Stimulated activated CD8-positive, alpha-beta memory T cell treated with anti-CD3 and anti-CD28 coated beads, Interleukin-4, amount 100 ng/mL, for 48 hours (primary cell): ENCODE results near the gene SPATS1.

ENCODE experiments used
- DNase-seq: peaks from one replicate; pipeline ENCODE4 v3.0.0-alpha.2; 2020

The SPATS1 gene, protein sequence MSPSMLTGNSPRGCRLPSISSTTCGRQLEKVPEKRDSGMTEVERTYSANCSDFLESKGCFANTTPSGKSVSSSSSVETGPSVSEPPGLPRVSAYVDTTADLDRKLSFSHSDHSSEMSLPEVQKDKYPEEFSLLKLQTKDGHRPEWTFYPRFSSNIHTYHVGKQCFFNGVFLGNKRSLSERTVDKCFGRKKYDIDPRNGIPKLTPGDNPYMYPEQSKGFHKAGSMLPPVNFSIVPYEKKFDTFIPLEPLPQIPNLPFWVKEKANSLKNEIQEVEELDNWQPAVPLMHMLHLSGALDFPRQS

DNA sequence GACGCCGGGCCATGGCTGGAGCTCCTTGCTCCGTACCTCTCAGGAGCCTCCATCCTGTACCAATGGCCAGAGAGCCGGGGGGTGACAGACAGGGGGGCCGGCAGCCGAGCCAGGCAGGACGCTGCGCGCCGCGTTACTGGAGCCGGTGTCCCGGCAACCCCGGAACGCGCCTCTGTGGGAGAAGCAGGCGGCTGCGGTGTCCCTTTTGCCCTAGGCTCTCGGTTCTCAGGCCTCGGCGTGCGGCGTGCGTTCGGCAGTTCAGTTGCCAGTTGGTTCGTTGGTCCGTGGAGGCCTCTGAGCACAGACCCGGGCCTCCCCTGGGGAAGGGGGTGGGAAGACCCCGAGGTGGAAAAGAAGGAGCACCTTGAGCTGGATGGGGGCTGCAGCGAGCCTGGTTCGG, at the start of gene SPATS1:
Gene SPATS1, plus strand, starts transcription at position 162 of the 400 bp plus-strand sequence. CDS start 446 bp downstream, outside the sequence.
- DNase-seq, result peak; percentile 27

- DNase-seq, result no peak
Observed at GRCh38 chr6:44292661-44293365, 49.6 kb upstream of the SPATS1 start.

DNA sequence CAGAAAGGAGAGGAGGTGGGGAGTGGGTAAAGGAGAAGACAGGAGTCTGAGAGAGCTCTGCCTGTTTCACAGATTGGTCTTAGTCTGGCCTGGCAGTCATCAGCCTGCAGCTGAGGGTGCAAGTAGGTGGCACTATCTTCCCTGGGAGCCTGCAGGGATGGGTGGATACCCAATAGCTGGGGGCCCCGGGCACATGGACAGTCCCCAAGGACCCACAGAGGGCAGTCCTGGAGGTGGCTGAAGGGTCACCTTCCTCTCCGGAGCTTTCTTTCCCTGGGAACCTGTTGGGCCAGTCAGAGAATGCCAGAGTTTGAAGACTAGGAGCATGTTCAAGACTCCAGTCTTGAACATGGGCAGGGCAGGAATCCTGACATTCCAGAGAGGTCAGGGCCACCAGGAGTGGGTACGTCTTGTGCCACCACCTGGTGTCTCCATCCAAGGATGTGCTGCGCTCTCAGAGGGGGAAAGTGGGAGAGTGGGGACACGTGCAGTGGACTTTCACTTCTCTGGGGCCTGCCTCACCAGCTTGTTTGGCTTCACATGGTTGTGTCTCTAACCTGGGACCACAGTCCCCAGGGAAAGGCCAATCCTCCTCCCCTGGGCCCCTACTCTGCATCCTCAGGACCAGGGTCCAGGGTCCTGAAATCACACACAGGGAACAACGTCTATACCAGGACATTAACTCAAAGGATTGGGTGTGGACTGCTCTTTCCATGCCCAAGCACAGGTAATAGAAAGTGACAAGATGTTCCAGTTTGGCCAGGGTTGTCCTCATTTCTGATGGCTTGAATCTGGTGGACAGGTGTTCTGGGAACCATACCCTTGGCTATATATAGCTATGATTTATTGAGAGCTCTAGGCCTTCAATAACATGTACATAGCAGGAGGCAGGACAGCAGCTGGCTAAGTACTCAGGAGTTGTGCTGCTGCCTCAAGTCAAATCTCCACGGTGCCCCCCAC, 47.3 kb upstream of the SPATS1 start:
- no peak for DNase-seq

DNA sequence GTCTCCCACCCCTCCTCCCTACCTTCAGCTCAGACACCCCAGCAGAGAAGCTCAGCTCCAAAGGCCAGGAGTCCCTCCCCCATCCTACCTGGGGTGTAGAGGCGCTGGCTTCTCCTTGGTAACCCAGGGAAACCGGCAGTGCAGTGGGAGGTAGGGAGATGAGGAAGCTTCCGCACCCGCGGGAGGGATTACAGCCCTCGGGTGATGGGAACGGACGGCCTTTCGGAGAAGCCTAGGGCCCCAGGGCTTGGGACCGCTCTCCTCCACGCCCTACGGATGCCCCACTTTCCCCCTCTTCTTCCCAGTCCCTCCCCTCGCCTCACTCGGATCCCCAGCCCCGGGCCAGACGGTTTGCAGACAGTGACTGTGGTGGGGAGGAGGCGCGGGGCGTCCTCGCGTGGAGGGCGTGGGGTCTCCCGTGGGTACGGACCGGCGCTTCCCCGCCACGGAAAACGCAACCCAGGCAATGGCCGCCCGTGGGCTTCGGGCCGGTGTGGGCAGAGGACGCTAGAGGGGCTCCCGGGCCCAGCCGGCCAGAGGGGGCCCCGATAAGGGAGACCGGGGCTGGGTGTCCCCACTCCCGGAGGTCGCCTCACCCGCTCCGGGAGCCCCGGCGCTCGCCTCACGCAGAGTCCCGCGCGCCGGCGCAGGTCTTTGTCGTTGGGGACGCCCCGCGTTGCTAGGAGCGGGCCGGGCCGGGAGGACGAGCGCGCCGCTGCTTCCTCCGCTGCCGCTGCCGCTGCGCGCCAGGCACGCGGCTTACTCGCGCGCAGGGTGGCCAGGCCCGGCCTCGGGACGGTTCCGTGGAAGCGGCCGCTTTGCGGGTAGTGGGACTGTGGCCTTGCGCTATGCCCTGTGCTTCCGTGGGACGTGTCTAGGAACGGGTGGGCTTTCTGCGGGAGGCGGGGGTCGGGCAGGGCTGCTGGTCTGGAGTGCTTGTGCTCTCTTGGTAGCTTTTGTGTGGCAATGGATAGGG, 45.1 kb upstream of the SPATS1 start:
- DNase-seq, result peak; percentile 66

DNA sequence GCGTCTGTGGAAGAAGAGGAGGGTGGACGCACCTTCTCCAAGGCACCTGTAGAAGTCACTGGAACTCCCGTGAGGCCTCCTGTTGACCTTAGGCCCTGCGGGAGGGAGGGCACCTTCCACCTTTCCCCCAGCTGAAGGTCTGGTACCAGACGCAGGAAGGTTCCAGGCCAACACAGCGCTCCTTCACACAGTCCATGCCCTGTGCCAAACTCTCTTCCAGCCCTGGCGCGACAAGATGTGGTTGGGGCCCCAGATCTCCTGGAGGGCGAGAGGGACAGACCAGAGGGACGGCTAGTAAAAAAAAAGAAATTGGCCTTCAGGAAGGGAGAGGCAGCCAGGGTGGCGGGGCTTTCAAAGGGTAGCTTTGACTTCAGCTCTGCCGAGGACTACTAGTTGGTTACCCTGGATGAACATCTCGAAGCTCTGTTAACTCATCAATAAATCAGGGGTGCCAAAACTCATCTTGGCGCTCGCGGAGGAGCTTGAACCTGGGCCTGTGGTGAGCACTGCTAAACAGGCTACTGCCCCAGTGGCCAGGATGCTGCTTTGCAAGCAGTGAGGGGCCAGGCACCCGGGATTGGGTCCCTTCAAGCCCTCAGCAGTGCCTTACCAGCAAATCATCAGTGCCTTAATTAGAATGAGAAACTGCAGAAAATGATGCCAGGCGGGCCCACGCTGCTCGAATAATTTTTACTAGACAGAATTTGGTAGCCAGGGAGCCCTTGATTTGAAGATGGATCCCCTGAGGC, 44.2 kb upstream of the SPATS1 start:
- DNase-seq, result no peak

DNA sequence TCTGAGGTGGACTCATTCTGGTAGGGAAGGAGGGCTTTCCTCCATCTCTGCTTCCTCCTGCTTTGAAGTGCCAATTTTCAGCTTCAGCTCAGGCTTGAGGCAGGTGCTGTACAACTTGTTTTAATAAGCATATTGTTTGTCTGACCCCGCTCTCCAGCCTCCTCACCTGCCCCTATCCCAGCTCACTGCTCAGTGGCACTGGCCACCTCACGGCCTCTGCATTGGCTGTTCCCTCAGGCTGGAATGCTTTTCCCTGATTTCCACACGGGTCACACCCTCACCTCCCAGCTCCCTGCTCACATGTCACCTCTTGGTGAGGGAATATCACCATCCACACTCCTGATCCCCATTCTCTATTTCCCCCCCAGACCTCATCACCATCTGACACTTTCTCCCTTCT, 43.6 kb upstream of the SPATS1 start:
- DNase-seq, result no peak

DNA sequence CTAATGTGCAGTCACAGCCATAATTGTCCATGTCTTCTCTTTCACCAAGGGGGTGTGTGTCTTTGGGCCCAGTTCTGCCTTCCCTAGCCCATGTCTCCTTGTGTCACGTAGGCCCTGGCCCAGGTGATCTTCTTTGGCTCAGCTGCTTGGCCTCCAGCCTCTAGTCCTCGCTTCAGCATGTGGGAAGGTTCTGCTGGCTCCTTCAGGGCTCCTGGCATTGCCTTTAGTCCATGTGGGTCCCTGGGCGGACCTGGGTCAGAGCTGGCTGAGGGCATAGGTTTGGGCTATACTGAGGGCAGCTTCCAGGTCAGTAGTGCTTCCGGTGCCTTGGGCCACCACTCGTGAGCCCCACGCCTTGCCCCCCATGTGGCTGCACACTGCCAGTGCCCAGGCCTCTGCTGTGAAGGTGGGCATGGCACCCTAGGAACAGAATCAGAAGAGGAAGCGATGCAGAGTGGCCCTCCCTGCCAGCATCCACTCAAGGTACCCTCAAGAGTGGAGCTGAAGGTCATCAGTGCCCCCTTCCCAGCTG, 42.1 kb upstream of the SPATS1 start:
- DNase-seq, result no peak

GRCh38 chr6:44301106-44301505, 41.3 kb upstream of the SPATS1 start:
- no peak for DNase-seq

DNA sequence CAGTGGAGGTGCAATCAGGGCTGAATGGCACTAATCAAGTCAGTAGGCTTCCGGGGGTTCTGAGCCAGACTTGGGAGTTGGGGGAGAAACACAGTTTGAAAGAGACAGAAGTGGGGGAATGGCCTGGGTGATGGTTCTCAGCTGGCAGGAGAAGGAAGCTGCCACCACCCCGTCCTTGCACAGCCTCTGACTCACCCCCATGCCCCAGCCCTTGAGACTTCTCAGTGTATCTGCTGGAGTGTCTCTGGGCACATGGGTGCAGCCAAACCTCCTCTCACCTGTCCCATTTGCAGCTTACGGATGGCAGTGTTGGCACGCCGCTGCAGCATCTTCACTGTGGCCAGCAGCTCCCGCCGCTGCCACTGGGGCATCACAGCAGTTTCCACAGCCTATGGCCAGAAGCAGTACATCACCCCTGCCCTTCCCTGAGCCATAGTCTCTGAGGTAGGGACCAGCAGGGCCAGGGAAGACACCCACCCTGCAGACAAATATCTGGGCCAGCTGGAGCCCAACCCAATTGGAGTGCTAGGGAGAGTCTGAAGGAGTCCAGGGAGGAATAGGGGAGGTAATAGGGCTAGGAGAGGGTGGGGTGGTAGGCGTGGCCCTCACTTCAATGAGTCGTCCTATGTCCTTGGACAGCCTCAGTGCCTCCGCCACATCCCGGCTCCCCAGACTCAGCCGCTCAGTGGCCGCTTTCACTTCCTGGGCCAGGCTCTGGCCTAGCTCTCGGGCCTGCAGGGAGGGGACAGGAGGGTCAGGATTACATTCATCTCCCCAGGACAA, 40.5 kb upstream of the SPATS1 start:
- peak; percentile 17 for DNase-seq

- peak; percentile 12 for DNase-seq
Observed at GRCh38 chr6:44302856-44303255, 39.6 kb upstream of the SPATS1 start.

GRCh38 chr6:44303842-44304241, 38.6 kb upstream of the SPATS1 start:
- DNase-seq, result peak; percentile 7

- DNase-seq, result peak; percentile 51
Observed at GRCh38 chr6:44304282-44305199, 37.9 kb upstream of the SPATS1 start.

DNA sequence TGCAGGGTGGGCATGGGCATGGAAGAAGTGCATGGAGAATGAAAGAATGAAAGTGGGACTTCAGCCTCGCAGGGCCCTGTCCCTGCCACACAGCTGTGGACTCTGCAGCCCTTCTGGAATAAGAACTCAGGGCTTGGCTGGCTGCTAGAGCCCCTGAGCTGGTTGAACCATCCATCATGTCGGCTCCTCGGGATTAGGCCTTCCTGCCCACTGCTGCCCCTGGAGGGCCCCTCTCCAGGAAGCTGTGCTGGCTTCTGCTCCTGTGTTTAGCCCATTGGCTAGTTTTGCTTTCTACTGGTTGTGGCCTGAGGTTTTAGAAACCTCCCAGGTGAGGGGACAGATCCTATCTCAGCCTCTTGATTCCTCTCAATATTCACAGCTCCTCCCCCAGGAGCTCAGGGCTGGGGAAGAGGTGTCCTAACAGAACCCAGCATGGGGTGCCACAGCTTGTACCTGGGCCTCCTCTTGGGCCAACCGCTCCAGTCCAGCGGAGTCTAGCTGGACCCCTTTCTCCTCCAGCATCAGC, 37.2 kb upstream of the SPATS1 start:
- no peak for DNase-seq

GRCh38 chr6:44306710-44307109, 35.7 kb upstream of the SPATS1 start:
- no peak for DNase-seq

DNA sequence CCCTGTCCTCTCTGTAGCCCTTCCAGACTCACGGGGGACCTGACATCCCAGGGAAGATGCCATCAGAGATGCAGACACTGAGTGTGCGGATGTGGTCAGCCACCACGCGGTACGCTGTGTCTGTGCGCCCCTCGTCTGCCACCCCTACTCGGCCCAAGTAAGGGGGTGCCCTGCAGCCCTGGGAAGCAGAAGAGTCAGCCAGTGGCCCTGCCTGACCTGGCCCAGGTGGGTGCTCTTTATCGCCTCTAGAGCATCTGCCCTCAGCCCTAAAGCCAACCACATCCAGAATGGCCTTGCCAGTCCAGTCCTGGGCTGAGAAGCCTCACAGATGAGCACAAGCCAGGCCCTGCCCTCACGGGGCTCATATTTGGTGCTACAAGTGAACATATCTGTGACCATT, 35.2 kb upstream of the SPATS1 start:
- no peak for DNase-seq

DNA sequence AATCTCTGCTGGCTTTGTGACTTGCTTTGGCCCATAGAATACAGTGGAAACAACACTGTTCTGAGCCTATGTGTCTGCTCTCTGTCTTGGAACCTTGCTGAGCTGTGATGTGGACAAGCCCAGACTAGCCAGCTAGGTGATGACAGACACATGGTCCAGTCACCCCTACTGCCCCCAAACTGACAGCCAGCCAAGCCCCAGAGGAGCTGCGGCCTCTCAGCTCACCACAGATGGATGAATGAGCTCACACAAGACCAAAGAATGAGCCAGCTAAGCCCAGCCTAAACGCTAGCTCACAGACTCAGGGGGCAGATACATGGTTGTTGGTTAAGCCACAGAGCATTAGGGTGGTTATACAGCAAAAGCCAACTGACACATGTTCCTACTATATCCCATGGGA, 33.4 kb upstream of the SPATS1 start:
- DNase-seq, result no peak

DNA sequence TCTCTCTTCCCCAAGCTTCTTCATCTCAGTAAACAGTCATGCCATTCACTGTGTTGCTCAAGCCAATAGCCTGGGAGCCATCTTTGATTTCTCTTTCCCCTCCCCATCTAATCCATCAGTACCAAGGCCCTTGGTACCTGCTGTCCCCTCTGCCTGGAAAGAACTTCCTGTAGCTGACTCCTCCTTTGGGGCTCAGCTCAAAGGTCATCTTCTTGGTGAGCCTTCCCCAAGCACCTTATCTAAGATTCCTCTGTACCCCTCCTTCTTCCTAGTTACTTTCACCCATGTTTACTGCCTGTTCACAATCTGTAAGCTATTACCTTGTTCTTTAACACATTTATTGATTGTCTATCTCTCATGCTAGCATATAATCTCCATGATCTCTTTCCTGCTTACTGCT, 32.8 kb upstream of the SPATS1 start:
- no peak for DNase-seq

DNA sequence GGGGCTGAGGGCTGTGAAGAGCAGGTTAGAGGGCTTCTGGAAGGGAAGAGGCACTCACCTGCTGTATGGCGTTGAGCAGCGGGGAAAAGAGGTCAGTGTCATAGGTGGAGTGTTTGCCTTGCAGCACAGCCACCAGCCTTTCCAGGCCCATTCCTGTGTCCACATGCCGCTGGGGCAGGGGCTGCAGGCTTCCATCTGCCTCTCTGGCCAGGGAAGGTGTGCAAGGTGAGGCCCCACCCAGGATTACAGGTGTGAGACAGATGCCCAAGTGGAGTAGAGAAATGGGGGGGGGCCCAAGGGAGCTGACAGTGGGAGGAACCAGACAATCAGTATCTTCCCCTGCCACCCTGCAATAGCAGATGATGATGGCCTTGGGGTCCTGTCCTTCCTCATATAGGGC, 32.2 kb upstream of the SPATS1 start:
- DNase-seq, result no peak

DNA sequence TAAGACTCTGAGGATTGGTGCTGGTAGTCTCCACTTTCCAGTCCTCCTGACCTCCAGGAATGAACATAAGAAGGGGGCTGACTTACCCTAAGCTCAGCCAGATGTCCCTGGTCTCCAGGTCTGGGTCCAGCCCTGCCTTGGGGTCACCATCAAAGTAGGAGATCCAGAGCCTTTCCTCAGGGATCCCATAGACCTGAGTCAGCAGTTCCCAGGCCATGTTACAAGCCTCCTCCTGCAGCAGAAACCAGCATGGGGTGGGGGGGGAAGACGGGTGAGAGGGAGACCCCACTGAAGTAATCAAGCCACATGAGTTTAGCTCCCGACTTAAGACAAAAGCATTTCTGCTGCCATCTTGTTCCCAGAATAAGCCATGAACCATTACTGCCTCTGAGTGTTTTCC, 31.1 kb upstream of the SPATS1 start:
- DNase-seq, result no peak
